T-cell (primary cell): ENCODE measurements around the gene MECP2. TPM values are rescaled to one million over a fixed set of nuclear protein-coding genes. Genes with fewer than 3 reads are reported as not detected.
"Not testable (repeated sequence)": the region's sequence is repeated elsewhere in the genome, so short reads cannot be mapped to it uniquely, and the experiment has no call there.

Experiments used
- ATAC-seq, 4 experiments: fragments of 200-7000 bp in 3 of 4; fragments of 150-1000 bp in 1 of 4; cut with Tn5 transposase; replicated peaks in 1 of 4; 1 replicate in 3 of 4; 2 replicates in 1 of 4; pipeline ENCODE4 v1.10.0; 2021; ENCODE audit warnings: moderate library complexity in 3 of 4, mild to moderate bottlenecking in 2 of 4, moderate number of reproducible peaks in 1 of 4
- CTCF ChIA-PET, 2 donors: fragments of 300-600 bp; sonication (Branson Sonifier 250); formaldehyde crosslinking; loops; one replicate each; lab custom pipeline; 2022; ENCODE audit warnings: antibody characterized with exemption in 2 of 2; lab: Charles Lee
- POLR2A ChIA-PET, 2 donors: fragments of 300-600 bp; sonication (Branson Sonifier 250); formaldehyde crosslinking; loops; one replicate each; lab custom pipeline; 2022; ENCODE audit warnings: antibody characterized with exemption in 2 of 2; lab: Charles Lee
- DNase-seq, 35 experiments: peaks; one replicate each; pipeline versions ENCODE4 v3.0.0 to v3.0.0-alpha.2; 2013 to 2023
- H3K27ac ChIP-seq: one replicate; pipeline ENCODE4 v1.5.1; 2013; ENCODE audit warnings: low read length
- H3K27me3 ChIP-seq, 2 experiments: replicated peaks in 1 of 2; 1 replicate in 1 of 2; 2 replicates in 1 of 2; pipeline versions ENCODE4 v1.6.1 to v1.7.0; 2013; ENCODE audit warnings: low read length in 1 of 2, mixed read lengths in 1 of 2; ENCODE audit not compliant: control insufficient read depth in 2 of 2, insufficient read depth in 2 of 2; ENCODE audit errors: extremely low read depth in 1 of 2
- H3K36me3 ChIP-seq, 2 donors: 1 replicate in 1 of 2; 2 replicates in 1 of 2; pipeline versions ENCODE4 v1.6.1 to v1.7.0; 2013; ENCODE audit warnings: low read length in 1 of 2; ENCODE audit not compliant: control insufficient read depth in 2 of 2, insufficient read depth in 1 of 2; ENCODE audit errors: extremely low read depth in 1 of 2
- H3K4me1 ChIP-seq, 2 experiments: 1 replicate in 1 of 2; 2 replicates in 1 of 2; pipeline versions ENCODE4 v1.6.1 to v1.7.0; 2013; ENCODE audit warnings: low read length in 2 of 2, mixed read lengths in 1 of 2; ENCODE audit not compliant: insufficient read depth in 2 of 2, control insufficient read depth in 1 of 2; ENCODE audit errors: extremely low read depth in 1 of 2
- H3K4me3 ChIP-seq, 2 donors: 1 replicate in 1 of 2; 2 replicates in 1 of 2; pipeline versions ENCODE4 v1.5.1 to v1.7.0; 2013; ENCODE audit warnings: mild to moderate bottlenecking in 2 of 2, low read length in 1 of 2, moderate library complexity in 1 of 2; ENCODE audit not compliant: control insufficient read depth in 1 of 2; ENCODE audit errors: extremely low read depth in 1 of 2
- H3K9me3 ChIP-seq: 2 replicates; pipeline ENCODE4 v1.7.0; 2013
- H3K27ac Mint-ChIP-seq, 2 donors: one replicate each; pipeline ENCODE4 v1.8.0; 2020 to 2021; ENCODE audit warnings: mild to moderate bottlenecking in 2 of 2, mixed read lengths in 2 of 2
- H3K27me3 Mint-ChIP-seq, 2 donors: one replicate each; pipeline ENCODE4 v1.8.0; 2021 to 2022; ENCODE audit warnings: mixed read lengths in 2 of 2
- H3K36me3 Mint-ChIP-seq: one replicate; pipeline ENCODE4 v1.8.0; 2021; ENCODE audit warnings: mixed read lengths
- H3K4me1 Mint-ChIP-seq, 3 donors: one replicate each; pipeline ENCODE4 v1.8.0; 2020 to 2022; ENCODE audit warnings: mixed read lengths in 3 of 3, mild to moderate bottlenecking in 1 of 3
- H3K4me3 Mint-ChIP-seq, 3 donors: one replicate each; pipeline ENCODE4 v1.8.0; 2020 to 2022; ENCODE audit warnings: mild to moderate bottlenecking in 3 of 3, mixed read lengths in 3 of 3, moderate library complexity in 3 of 3
- H3K9me3 Mint-ChIP-seq, 3 donors: one replicate each; pipeline ENCODE4 v1.8.0; 2020 to 2022; ENCODE audit warnings: mixed read lengths in 3 of 3
- WGBS: methylation state at CpG from one replicate; pipeline ENCODE4 v1.1.5; 2013; ENCODE audit warnings: missing lambda C conversion rate; ENCODE audit not compliant: insufficient coverage; 5-methylcytosine and 5-hydroxymethylcytosine counted together
- total RNA-seq, 35 experiments: library from RNA in 6 of 35; stranded (reverse) in 6 of 35; fragments of 120-200 nt in 1 of 35; gene quantifications; one replicate each; pipeline versions ENCODE4 v1.2.1 to v1.2.4 and lab custom pipeline; 2013 to 2026

Gene MECP2
- total RNA-seq (100 to 1,000 TPM in 3 of 5 donors, 10 to 100 TPM in 2; 84.9 to 129 (median 100) TPM), total RNA-seq (lab: John Stamatoyannopoulos, UW) (55.5 to 188 (median 137) reads per million in 29 experiments)
- total RNA-seq (2013) = 83.9 TPM

DNA sequence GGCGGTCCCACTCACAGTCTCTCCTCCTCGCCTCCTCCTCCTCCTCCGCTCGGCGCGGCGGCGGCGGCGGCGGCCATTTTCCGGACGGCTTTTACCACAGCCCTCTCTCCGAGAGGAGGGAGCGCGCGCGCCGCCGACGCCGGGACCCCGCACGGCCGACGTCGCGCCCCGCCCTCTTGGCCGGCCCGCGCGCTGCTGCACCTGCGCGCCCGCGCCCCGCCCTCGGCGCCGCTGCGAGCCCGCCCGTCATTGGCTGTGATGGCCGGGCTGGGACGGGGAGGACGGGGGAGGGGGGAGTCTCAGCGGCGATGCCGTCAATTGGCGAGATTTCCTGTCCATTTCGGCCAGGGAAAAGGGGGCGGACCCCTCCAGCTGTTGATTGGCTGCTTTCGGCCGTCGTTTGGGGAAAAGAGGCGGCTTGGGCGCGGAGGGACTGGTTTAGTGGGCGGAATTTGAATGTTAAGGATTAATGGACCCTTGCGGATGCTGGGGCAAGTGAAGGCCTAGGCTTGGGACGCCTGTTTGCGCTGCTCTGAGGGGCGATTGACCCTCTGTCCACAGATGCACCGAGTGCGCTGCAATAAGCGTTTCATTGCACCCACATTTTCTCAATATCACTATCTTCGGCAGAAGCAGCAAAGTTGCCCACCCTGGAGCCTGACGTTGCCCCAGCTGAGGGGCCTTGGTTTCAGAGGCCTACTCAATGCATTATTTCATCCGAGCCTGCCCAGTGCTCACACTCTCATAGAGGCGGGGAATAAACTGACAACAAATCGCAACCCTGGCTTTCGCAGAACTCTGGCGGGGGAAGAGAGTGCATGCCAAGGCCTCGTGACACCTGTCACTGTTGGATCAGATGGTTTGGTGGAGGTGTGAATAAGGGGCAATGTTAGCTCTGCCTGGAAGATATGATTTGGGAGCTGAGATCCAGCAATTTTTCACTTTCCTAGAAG is at the start of gene MECP2:
MECP2 (minus strand) TSS at position 129 of the 953 bp plus-strand sequence.
- Histone ChIP-seq H3K27ac (peak within 1 kb of the TSS; percentile 88), H3K4me3 (peak within 1 kb of the TSS; percentile 64 to 83), H3K9me3 (no peaks in the 10 kb centered on the region), H3K27me3 (no peaks in the 10 kb centered on the region), H3K4me1 (peaks cover 18 to 34% of the 10 kb centered on the region in 2 experiments), H3K36me3 (no peaks in the 10 kb centered on the region)
- H3K4me3 Mint-ChIP-seq = peak within 1 kb of the TSS; percentile 90 to 95 (median 93)
- H3K27ac Mint-ChIP-seq = peak within 1 kb of the TSS; percentile 92 to 94
- peaks cover 4% of the 10 kb centered on the region for H3K36me3 Mint-ChIP-seq
- CTCF ChIA-PET = no interaction called here
- ATAC-seq (peak; percentile 87 to 95 (median 89)), DNase-seq (peak; percentile 69 to 93 (median 82))
- H3K9me3 Mint-ChIP-seq = no peaks in the 10 kb centered on the region
- WGBS = 2% methylated on average over 35 of the region's 75 CpGs
- H3K4me1 Mint-ChIP-seq = peaks cover 31 to 39% (median 38%) of the 10 kb centered on the region in 3 donors
- POLR2A ChIA-PET = no interaction called here
- H3K27me3 Mint-ChIP-seq = peaks cover 5 to 15% of the 10 kb centered on the region in 2 donors

DNA sequence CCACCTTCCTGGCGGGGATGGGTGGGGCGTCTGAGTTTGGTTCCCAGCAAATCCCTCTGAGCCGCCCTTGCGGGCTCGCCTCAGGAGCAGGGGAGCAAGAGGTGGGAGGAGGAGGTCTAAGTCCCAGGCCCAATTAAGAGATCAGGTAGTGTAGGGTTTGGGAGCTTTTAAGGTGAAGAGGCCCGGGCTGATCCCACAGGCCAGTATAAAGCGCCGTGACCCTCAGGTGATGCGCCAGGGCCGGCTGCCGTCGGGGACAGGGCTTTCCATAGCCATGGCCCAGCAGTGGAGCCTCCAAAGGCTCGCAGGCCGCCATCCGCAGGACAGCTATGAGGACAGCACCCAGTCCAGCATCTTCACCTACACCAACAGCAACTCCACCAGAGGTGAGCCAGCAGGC is 46.5 kb upstream of the MECP2 start, which contains the start of gene OPN1LW:
OPN1LW (plus strand) TSS at position 234 of the 400 bp plus-strand sequence; CDS start at position 275, 41 bp downstream.
- CTCF ChIA-PET, H3K9me3 Mint-ChIP-seq, H3K4me1 Mint-ChIP-seq, H3K27ac ChIP-seq, H3K4me1 ChIP-seq, H3K9me3 ChIP-seq, H3K27me3 Mint-ChIP-seq, POLR2A ChIA-PET, H3K4me3 ChIP-seq, H3K36me3 Mint-ChIP-seq, H3K27me3 ChIP-seq, H3K36me3 ChIP-seq, H3K4me3 Mint-ChIP-seq, ATAC-seq, H3K27ac Mint-ChIP-seq, DNase-seq: not testable (repeated sequence)
- WGBS = 93% methylated on average over 3 of the region's 15 CpGs

DNA sequence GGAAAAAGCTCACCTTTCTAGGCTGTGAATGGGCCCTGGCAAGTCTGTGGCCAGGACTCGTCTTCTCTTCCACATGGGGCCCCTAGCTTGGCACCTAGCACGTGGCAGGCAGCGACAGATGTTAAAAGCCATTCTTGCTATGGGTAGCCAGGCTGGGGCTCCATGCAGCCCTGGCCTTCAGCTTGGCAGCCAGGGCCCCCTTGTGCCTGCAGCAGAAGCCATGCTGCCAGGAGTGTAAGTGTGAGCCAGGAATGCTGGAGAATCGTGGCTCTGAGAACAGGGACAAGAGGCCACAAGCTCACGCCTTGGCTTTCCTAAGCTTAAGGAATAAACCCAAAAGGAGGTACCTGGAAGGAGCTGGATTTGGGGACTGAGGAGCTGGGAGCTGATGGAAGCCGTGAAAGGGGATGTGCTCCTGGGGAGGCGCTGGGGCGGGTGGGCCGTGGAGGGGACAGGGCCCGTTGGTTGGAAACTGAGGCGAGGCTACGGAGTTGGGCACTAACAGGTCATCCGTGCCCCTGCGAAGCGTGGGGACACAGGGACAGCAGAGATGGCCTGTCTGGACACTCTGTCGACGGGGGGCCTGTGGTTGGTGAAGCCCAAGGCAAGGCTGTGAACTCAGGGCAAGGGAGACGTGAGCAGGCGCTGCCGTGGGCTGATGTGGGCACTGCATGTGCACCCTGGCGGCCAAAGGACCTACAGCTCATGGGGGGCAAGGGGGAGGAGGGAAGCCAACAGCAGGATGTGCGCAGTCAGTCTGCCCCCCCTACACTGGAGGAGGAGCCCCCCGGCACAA is 45.6 kb upstream of the MECP2 start:
- no peak for DNase-seq
- ATAC-seq = no peak
- H3K4me1 ChIP-seq = peaks cover 0 to 4% of the 10 kb centered on the region in 2 experiments
- ChIA-PET CTCF (no interaction called here), POLR2A (no interaction called here)
- no peaks in the 10 kb centered on the region for H3K36me3 Mint-ChIP-seq
- H3K4me1 Mint-ChIP-seq = peaks cover 2 to 11% (median 10%) of the 10 kb centered on the region in 3 donors
- H3K27ac ChIP-seq = no peak overlapping the region
- no peak overlapping the region for H3K4me3 ChIP-seq
- H3K27me3 Mint-ChIP-seq = peaks cover 0 to 5% of the 10 kb centered on the region in 2 donors
- no peaks in the 10 kb centered on the region for H3K9me3 ChIP-seq
- H3K36me3 ChIP-seq = no peaks in the 10 kb centered on the region
- no peak overlapping the region for H3K4me3 Mint-ChIP-seq
- 91% methylated on average over 16 of the region's 23 CpGs for WGBS
- no peak overlapping the region for H3K27ac Mint-ChIP-seq
- H3K9me3 Mint-ChIP-seq = no peaks in the 10 kb centered on the region
- H3K27me3 ChIP-seq = no peaks in the 10 kb centered on the region

DNA sequence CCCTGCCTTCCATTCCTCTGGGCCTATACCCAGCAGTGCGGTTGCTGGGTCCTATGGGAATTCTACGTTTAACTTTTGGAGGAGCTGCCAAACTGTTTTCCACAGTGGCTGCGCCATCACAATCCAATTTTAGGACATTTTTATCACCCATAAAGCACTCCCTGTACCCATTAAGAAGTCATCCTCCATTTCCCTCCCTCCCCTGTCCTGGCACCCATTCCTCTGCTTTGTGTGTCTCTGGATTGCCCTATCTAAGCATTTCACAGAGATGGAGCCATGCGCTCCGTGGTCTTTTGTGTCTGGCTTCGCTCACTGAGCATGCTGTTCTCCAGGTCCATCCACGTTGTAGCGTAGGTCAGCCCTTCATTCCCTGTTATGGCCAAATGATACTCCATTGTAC is 44.9 kb upstream of the MECP2 start:
- no peaks in the 10 kb centered on the region for H3K36me3 ChIP-seq
- H3K27ac Mint-ChIP-seq = no peak overlapping the region
- H3K27me3 ChIP-seq = no peaks in the 10 kb centered on the region
- ATAC-seq = no peak
- POLR2A ChIA-PET = no interaction called here
- H3K36me3 Mint-ChIP-seq = no peaks in the 10 kb centered on the region
- no peak overlapping the region for H3K4me3 Mint-ChIP-seq
- no peak for DNase-seq
- H3K9me3 ChIP-seq = no peaks in the 10 kb centered on the region
- H3K27me3 Mint-ChIP-seq = peaks cover 0 to 5% of the 10 kb centered on the region in 2 donors
- H3K4me1 Mint-ChIP-seq = peaks cover 6 to 11% (median 11%) of the 10 kb centered on the region in 3 donors
- H3K9me3 Mint-ChIP-seq = no peaks in the 10 kb centered on the region
- peaks cover 0 to 10% of the 10 kb centered on the region in 2 experiments for H3K4me1 ChIP-seq
- no peak overlapping the region for H3K4me3 ChIP-seq
- no CpG with 5 or more reads among the region's 8 CpGs for WGBS
- CTCF ChIA-PET = interaction anchor here in 1 of 2 donors (0.7 kb wide), 1 partner anchor 46 kb away, joined by 3 read pairs; no protein-coding TSS in a partner anchor
- H3K27ac ChIP-seq = no peak overlapping the region

DNA sequence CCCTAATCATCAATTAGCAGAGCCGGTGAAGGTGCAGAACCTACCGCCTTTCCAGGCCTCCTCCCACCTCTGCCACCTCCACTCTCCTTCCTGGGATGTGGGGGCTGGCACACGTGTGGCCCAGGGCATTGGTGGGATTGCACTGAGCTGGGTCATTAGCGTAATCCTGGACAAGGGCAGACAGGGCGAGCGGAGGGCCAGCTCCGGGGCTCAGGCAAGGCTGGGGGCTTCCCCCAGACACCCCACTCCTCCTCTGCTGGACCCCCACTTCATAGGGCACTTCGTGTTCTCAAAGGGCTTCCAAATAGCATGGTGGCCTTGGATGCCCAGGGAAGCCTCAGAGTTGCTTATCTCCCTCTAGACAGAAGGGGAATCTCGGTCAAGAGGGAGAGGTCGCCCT is 43.2 kb upstream of the MECP2 start:
- CTCF ChIA-PET = no interaction called here
- Mint-ChIP-seq H3K4me3 (no peak overlapping the region), H3K27ac (no peak overlapping the region), H3K36me3 (no peaks in the 10 kb centered on the region), H3K4me1 (peaks cover 18 to 23% (median 20%) of the 10 kb centered on the region in 3 donors), H3K27me3 (peaks cover 0 to 6% of the 10 kb centered on the region in 2 donors), H3K9me3 (no peaks in the 10 kb centered on the region)
- 97% methylated on average over 4 of the region's 10 CpGs for WGBS
- Histone ChIP-seq H3K27me3 (no peaks in the 10 kb centered on the region), H3K36me3 (no peaks in the 10 kb centered on the region), H3K9me3 (no peaks in the 10 kb centered on the region), H3K27ac (no peak overlapping the region), H3K4me3 (no peak overlapping the region), H3K4me1 (peaks cover 4 to 22% of the 10 kb centered on the region in 2 experiments)
- no peak for DNase-seq
- POLR2A ChIA-PET = no interaction called here
- no peak for ATAC-seq

DNA sequence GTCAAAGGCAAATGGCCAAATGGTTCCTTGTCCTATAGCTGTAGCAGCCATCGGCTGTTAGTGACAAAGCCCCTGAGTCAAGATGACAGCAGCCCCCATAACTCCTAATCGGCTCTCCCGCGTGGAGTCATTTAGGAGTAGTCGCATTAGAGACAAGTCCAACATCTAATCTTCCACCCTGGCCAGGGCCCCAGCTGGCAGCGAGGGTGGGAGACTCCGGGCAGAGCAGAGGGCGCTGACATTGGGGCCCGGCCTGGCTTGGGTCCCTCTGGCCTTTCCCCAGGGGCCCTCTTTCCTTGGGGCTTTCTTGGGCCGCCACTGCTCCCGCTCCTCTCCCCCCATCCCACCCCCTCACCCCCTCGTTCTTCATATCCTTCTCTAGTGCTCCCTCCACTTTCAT is 42.7 kb upstream of the MECP2 start:
- H3K4me1 ChIP-seq = peaks cover 4 to 28% of the 10 kb centered on the region in 2 experiments
- ChIA-PET CTCF (no interaction called here), POLR2A (no interaction called here)
- WGBS = 80% methylated on average over 1 of the region's 12 CpGs
- Mint-ChIP-seq H3K4me3 (no peak overlapping the region), H3K27ac (no peak overlapping the region), H3K9me3 (no peaks in the 10 kb centered on the region), H3K4me1 (peaks cover 23 to 28% (median 25%) of the 10 kb centered on the region in 3 donors), H3K36me3 (no peaks in the 10 kb centered on the region), H3K27me3 (peaks cover 0 to 8% of the 10 kb centered on the region in 2 donors)
- no peaks in the 10 kb centered on the region for H3K36me3 ChIP-seq
- no peak overlapping the region for H3K4me3 ChIP-seq
- DNase-seq (no peak), ATAC-seq (no peak)
- no peaks in the 10 kb centered on the region for H3K9me3 ChIP-seq
- no peaks in the 10 kb centered on the region for H3K27me3 ChIP-seq
- H3K27ac ChIP-seq = no peak overlapping the region
